HepG2 (cell line): ENCODE measurements around the gene MDM4. TPM values are rescaled to one million over a fixed set of nuclear protein-coding genes. Genes with fewer than 3 reads are reported as not detected.

Source experiments
- ASH2L ChIP-seq: fragments of 300-600, 200-600 bp; sonication (generic); IDR thresholded peaks from 2 replicates; pipeline ENCODE4 v1.7.0; 2017; ENCODE audit warnings: low read depth, mild to moderate bottlenecking, moderate library complexity, mixed read lengths, low read length; ENCODE audit not compliant: insufficient read length
- BCL3 ChIP-seq: sonication (generic); formaldehyde crosslinking; IDR thresholded peaks from 2 replicates; pipeline ENCODE4 v1.5.1; 2020; ENCODE audit warnings: mild to moderate bottlenecking, missing genetic modification reagents, moderate library complexity
- DBP ChIP-seq: sonication (generic); formaldehyde crosslinking; IDR thresholded peaks from 2 replicates; pipeline ENCODE4 v1.4.0; 2020; ENCODE audit warnings: missing genetic modification reagents; ENCODE audit errors: not compliant biosample characterization
- HINFP ChIP-seq: sonication (generic); formaldehyde crosslinking; IDR thresholded peaks from 2 replicates; pipeline ENCODE4 v1.4.0; 2020; ENCODE audit warnings: low read depth, mild to moderate bottlenecking, missing genetic modification reagents
- IRF1 ChIP-seq: sonication (generic); formaldehyde crosslinking; IDR thresholded peaks from 2 replicates; pipeline ENCODE4 v1.4.0; 2020; ENCODE audit warnings: low read depth, mild to moderate bottlenecking, missing genetic modification reagents
- KDM2A ChIP-seq: sonication (generic); formaldehyde crosslinking; IDR thresholded peaks from 2 replicates; pipeline ENCODE4 v1.4.0; 2020; ENCODE audit warnings: low read depth, missing genetic modification reagents, borderline replicate concordance
- PBX3 ChIP-seq: sonication (generic); formaldehyde crosslinking; IDR thresholded peaks from 2 replicates; pipeline ENCODE4 v1.8.1; 2023; ENCODE audit warnings: missing genetic modification reagents, inconsistent platforms, borderline replicate concordance
- TBX3 ChIP-seq: fragments of 450-650 bp; IDR thresholded peaks from 2 replicates; pipeline ENCODE4 v1.6.1; 2017; ENCODE audit warnings: antibody characterized with exemption, mild to moderate bottlenecking, inconsistent platforms, borderline replicate concordance
- TSC22D2 ChIP-seq: sonication (generic); formaldehyde crosslinking; IDR thresholded peaks from 2 replicates; pipeline ENCODE4 v1.5.1; 2020; ENCODE audit warnings: missing genetic modification reagents, mild to moderate bottlenecking, borderline replicate concordance
- XRCC5 ChIP-seq: fragments of 200-400 bp; formaldehyde crosslinking; optimal IDR thresholded peaks from 2 replicates; pipeline ENCODE3; 2017; ENCODE audit warnings: mild to moderate bottlenecking, low read length
- ZC3H13 ChIP-seq: sonication (generic); formaldehyde crosslinking; IDR thresholded peaks from 2 replicates; pipeline ENCODE4 v1.8.1; 2023; ENCODE audit warnings: mild to moderate bottlenecking, missing genetic modification reagents, moderate library complexity
- ZNF343 ChIP-seq: sonication (generic); formaldehyde crosslinking; IDR thresholded peaks from 2 replicates; pipeline ENCODE4 v1.4.0; 2020; ENCODE audit warnings: mild to moderate bottlenecking, missing genetic modification reagents
- ZNF567 ChIP-seq: sonication (generic); formaldehyde crosslinking; IDR thresholded peaks from 2 replicates; pipeline ENCODE4 v1.8.1; 2023; ENCODE audit warnings: mild to moderate bottlenecking, missing genetic modification reagents, borderline replicate concordance
- ZNF615 ChIP-seq: sonication (generic); formaldehyde crosslinking; IDR thresholded peaks from 2 replicates; pipeline ENCODE4 v1.5.0; 2020; ENCODE audit warnings: mild to moderate bottlenecking, missing genetic modification reagents, borderline replicate concordance
- ZNF639 ChIP-seq: conservative IDR thresholded peaks from 2 replicates; pipeline ENCODE4 v1.6.1; 2018; ENCODE audit warnings: missing genetic modification reagents
- ZNF709 ChIP-seq: sonication (generic); formaldehyde crosslinking; IDR thresholded peaks from 2 replicates; pipeline ENCODE4 v1.5.0; 2020; ENCODE audit warnings: mild to moderate bottlenecking, missing genetic modification reagents
- ZNF780A ChIP-seq: sonication (generic); formaldehyde crosslinking; IDR thresholded peaks from 2 replicates; pipeline ENCODE4 v1.8.0; 2022; ENCODE audit warnings: mild to moderate bottlenecking, missing genetic modification reagents, moderate library complexity
- polyA plus RNA-seq, 8 experiments: library from polyadenylated mRNA; depleted of rRNA in 3 of 8; stranded (reverse) in 7 of 8; unstranded in 1 of 8; fragments of >200 nt; fragmentation: Illumina TruSeq in 4 of 8; extraction: Trizol in 4 of 8; gene quantifications; 2 replicates each; pipeline versions ENCODE4 v1.2.1 to v1.2.3, GENCODE V29; 2011 to 2016; ENCODE audit warnings: low read depth in 4 of 8, missing spikeins in 1 of 8, mixed read lengths in 1 of 8; ENCODE audit not compliant: insufficient read depth in 1 of 8
- total RNA-seq, 5 experiments: library from RNA; depleted of rRNA; stranded (reverse); fragments of >200 nt; fragmentation: Illumina TruSeq; extraction: Trizol; gene quantifications; 2 replicates each; pipeline ENCODE4 v1.2.3, GENCODE V29; 2016; ENCODE audit warnings: low read depth in 1 of 5
- TF ChIP-seq, protein P1 (sequence below): IDR thresholded peaks from 2 replicates; pipeline ENCODE4 v1.6.1; 2016; ENCODE audit warnings: mild to moderate bottlenecking, missing biosample characterization, missing genetic modification reagents
- TF ChIP-seq, protein P2 (sequence below): IDR thresholded peaks from 2 replicates; pipeline ENCODE4 v1.6.1; 2018; ENCODE audit warnings: missing genetic modification reagents, mild to moderate bottlenecking, missing compliant biosample characterization

Gene MDM4
- total and polyA plus RNA-seq, 2 of the 13 experiments (the other 11 are each of a cell fraction or from before 2014, with no cell fraction given), result 14.9 to 19.0 TPM

DNA sequence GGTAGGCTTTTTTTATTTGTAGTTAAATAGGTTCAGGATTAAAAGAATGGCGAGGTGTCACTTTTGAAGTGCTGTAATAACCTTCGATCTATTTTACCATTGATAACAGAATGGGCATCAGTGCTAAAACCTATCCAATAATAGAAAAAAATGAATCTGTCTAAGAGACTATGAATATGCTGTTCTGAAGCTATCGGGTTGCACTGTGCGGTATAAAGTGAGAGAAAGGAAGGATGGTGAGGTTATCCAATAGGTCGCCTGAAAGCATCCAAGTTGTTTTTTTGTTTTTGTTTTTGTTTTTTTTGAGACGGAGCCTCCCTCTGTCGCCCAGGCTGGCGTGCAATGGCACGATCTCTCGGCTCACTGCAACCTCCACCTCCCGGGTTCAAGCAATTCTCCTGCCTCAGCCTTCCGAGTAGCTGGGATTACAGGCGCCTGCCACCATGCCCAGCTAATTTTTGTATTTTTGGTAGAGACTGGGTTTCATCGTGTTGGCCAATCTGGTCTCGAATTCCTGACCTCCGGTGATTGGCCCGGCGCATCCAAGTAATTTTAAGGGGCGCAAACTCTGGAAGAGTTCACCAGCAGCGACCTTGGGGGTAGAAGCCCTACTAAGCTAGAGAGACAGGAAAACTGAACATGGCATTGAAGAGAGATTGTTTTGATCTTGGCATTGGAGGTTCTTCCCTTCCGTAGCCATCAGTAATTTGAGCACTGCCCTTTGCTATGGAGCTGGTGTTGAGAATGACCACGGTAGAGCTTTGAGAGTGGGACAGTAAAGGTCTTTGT, 8.7 kb upstream of the MDM4 start (continued):
- TF ChIP-seq ZNF639 (CRISPR knock-in tag) (no peak), ZNF343 (CRISPR knock-in tag) (no peak), PBX3 (CRISPR knock-in tag) (no peak), ZNF567 (0 out of 2 replicates have a peak, but pooled peaks have one; percentile 25), ZNF615 (CRISPR knock-in tag) (no peak), HINFP (CRISPR knock-in tag) (no peak), ASH2L (no peak), XRCC5 (no peak), KDM2A (CRISPR knock-in tag) (no peak), ZNF709 (CRISPR knock-in tag) (no peak), ZC3H13 (CRISPR knock-in tag) (no peak), BCL3 (CRISPR knock-in tag) (peak; percentile 33; the same call in 1 of the 2 replicates), TBX3 (no peak), TSC22D2 (CRISPR knock-in tag) (0 out of 2 replicates have a peak, but pooled peaks have one; percentile 37), ZNF780A (CRISPR knock-in tag) (no peak), DBP (no peak), IRF1 (CRISPR knock-in tag) (no peak)
- TF ChIP-seq, protein P1, sequence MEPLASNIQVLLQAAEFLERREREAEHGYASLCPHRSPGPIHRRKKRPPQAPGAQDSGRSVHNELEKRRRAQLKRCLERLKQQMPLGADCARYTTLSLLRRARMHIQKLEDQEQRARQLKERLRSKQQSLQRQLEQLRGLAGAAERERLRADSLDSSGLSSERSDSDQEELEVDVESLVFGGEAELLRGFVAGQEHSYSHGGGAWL (CRISPR knock-in tag), result no peak
- TF ChIP-seq, protein P2, sequence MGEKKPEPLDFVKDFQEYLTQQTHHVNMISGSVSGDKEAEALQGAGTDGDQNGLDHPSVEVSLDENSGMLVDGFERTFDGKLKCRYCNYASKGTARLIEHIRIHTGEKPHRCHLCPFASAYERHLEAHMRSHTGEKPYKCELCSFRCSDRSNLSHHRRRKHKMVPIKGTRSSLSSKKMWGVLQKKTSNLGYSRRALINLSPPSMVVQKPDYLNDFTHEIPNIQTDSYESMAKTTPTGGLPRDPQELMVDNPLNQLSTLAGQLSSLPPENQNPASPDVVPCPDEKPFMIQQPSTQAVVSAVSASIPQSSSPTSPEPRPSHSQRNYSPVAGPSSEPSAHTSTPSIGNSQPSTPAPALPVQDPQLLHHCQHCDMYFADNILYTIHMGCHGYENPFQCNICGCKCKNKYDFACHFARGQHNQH, result no peak
